HG03139 (cell line): ENCODE results near the gene MINDY3.
"Not testable (repeated sequence)": the region's sequence is repeated elsewhere in the genome, so short reads cannot be mapped to it uniquely, and the experiment has no call there.

Source experiments
- ATAC-seq: cut with Tn5 transposase; IDR thresholded peaks from one replicate; pipeline ENCODE4 v1.9.1; 2021; ENCODE audit not compliant: unreplicated experiment

MINDY3 gene

GRCh38 chr10:15857107-15857575, 3.2 kb downstream of the MINDY3 start:
- ATAC-seq: no peak

GRCh38 chr10:15856328-15857015, 3.8 kb downstream of the MINDY3 start:
- ATAC-seq: no peak

GRCh38 chr10:15853800-15854199, 6.5 kb downstream of the MINDY3 start:
- ATAC-seq: no peak

- no peak for ATAC-seq
These were observed 8.2 kb downstream of the MINDY3 start for GRCh38 chr10:15852111-15852557.

GRCh38 chr10:15850337-15850978, 9.8 kb downstream of the MINDY3 start:
- ATAC-seq: not testable (repeated sequence)

GRCh38 chr10:15849316-15849715, 11.0 kb downstream of the MINDY3 start:
- ATAC-seq: no peak

- no peak for ATAC-seq
These were observed 12.8 kb downstream of the MINDY3 start for GRCh38 chr10:15847481-15847880.

GRCh38 chr10:15844517-15844916, 15.8 kb downstream of the MINDY3 start:
- no peak for ATAC-seq

- no peak for ATAC-seq
These were observed 16.6 kb downstream of the MINDY3 start for GRCh38 chr10:15843695-15844094.

- ATAC-seq: no peak
These were observed 17.6 kb downstream of the MINDY3 start for GRCh38 chr10:15842556-15843169.

- no peak for ATAC-seq
These were observed 18.6 kb downstream of the MINDY3 start for GRCh38 chr10:15841696-15842095.

GRCh38 chr10:15836807-15837206, 23.5 kb downstream of the MINDY3 start:
- no peak for ATAC-seq

- no peak for ATAC-seq
These were observed 30.8 kb downstream of the MINDY3 start for GRCh38 chr10:15829495-15829894.

GRCh38 chr10:15824498-15824897, 35.8 kb downstream of the MINDY3 start:
- no peak for ATAC-seq

GRCh38 chr10:15822131-15822530, 38.2 kb downstream of the MINDY3 start:
- no peak for ATAC-seq

GRCh38 chr10:15821046-15821683, 39.1 kb downstream of the MINDY3 start:
- ATAC-seq: no peak

GRCh38 chr10:15817409-15818046, 42.8 kb downstream of the MINDY3 start:
- ATAC-seq: no peak

GRCh38 chr10:15815242-15815885, 44.9 kb downstream of the MINDY3 start:
- ATAC-seq: no peak

GRCh38 chr10:15814565-15814964, 45.7 kb downstream of the MINDY3 start:
- no peak for ATAC-seq

GRCh38 chr10:15813415-15813814, 46.9 kb downstream of the MINDY3 start:
- ATAC-seq: no peak

GRCh38 chr10:15809450-15809849, 50.9 kb downstream of the MINDY3 start:
- no peak for ATAC-seq
